ENCODE measurements around the gene AXIN1. TPM values are rescaled to one million over a fixed set of nuclear protein-coding genes. Genes with fewer than 3 reads are reported as not detected.
"Not testable (repeated sequence)": the region's sequence is repeated elsewhere in the genome, so short reads cannot be mapped to it uniquely, and the experiment has no call there.

Gene AXIN1
- total RNA-seq, 1 donor from 2014 or later = 31.5 TPM

DNA sequence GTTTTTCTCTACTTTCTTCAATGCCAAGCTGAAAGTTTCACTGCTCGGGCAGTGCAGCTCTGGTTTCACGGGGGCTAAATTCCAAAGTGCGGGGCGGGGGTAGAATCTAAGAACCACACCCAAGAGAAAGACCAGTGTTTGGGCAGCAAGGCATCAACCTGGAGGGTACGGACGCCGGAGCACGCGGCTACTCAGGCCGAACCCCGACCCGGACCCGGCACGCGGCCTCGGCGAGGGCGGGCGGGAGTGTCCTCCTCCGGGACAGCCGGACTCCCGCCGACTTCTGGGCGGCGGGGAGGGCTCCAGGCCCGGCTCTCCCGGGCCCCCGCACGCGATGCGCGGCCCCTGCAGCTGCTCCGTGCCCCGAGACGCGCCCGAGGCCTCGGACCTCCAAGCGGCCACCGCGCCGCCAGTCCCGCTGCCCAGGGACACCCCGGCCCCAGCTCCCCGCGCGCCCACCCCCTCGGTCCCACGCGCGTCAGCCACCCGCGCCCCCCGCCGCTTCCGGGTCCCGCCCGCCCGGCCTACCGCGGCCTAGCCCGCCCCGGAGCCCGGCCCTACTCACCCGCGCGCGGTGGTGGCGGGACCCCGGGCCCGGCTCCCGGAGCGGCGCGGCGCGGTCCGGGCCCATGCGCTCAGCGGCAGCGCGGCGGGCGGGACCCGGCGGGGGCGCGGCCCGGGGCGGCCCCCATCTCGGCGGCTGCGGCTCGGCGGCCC is 561 bp downstream of the AXIN1 start:
- peak overlapping the region; percentile 34 for H3K27ac Mint-ChIP-seq (ENCODE audit: unreplicated experiment)
- DNase-seq (ENCODE audit: extremely low spot score, unreplicated experiment) = peak; percentile 85
- peak overlapping the region; percentile 82 for H3K4me3 Mint-ChIP-seq (ENCODE audit: unreplicated experiment)
- H3K27me3 Mint-ChIP-seq (ENCODE audit: unreplicated experiment) = no peaks in the 10 kb centered on the region
- peaks cover 17% of the 10 kb centered on the region for H3K4me1 Mint-ChIP-seq (ENCODE audit: unreplicated experiment)
- peaks cover 7% of the 10 kb centered on the region for H3K36me3 Mint-ChIP-seq (ENCODE audit: unreplicated experiment)
- TF ChIP-seq, protein P1, sequence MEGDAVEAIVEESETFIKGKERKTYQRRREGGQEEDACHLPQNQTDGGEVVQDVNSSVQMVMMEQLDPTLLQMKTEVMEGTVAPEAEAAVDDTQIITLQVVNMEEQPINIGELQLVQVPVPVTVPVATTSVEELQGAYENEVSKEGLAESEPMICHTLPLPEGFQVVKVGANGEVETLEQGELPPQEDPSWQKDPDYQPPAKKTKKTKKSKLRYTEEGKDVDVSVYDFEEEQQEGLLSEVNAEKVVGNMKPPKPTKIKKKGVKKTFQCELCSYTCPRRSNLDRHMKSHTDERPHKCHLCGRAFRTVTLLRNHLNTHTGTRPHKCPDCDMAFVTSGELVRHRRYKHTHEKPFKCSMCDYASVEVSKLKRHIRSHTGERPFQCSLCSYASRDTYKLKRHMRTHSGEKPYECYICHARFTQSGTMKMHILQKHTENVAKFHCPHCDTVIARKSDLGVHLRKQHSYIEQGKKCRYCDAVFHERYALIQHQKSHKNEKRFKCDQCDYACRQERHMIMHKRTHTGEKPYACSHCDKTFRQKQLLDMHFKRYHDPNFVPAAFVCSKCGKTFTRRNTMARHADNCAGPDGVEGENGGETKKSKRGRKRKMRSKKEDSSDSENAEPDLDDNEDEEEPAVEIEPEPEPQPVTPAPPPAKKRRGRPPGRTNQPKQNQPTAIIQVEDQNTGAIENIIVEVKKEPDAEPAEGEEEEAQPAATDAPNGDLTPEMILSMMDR (IDR thresholded peaks at IDR 0.05) = no peak
- no peaks in the 10 kb centered on the region for H3K9me3 Mint-ChIP-seq (ENCODE audit: unreplicated experiment)

DNA sequence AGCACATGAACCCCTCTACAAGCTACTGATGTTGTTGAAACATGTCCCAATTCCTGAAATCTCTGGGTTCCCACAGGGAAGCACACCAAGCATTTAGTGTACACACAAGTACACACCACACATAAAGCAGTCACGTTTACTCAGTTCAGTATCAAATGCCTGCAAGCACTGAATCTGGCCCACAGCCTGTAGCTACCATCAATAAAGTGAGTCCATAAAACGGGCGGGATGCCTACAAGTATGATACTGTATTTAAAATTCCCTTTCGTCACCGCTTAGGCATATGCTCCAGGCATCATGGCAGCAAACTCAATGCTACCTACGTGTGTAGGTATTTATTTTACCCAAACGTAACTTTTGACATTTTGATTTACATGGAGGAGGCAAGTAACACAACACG is 2.3 kb downstream of the AXIN1 start:
- H3K4me3 Mint-ChIP-seq (ENCODE audit: unreplicated experiment) = peak overlapping the region; percentile 23
- peaks cover 21% of the 10 kb centered on the region for H3K4me1 Mint-ChIP-seq (ENCODE audit: unreplicated experiment)
- DNase-seq (ENCODE audit: extremely low spot score, unreplicated experiment) = no peak
- H3K9me3 Mint-ChIP-seq (ENCODE audit: unreplicated experiment) = no peaks in the 10 kb centered on the region
- no peaks in the 10 kb centered on the region for H3K27me3 Mint-ChIP-seq (ENCODE audit: unreplicated experiment)
- H3K36me3 Mint-ChIP-seq (ENCODE audit: unreplicated experiment) = peaks cover 15% of the 10 kb centered on the region
- no peak overlapping the region for H3K27ac Mint-ChIP-seq (ENCODE audit: unreplicated experiment)
- TF ChIP-seq, protein P1 (IDR thresholded peaks at IDR 0.05) = no peak

DNA sequence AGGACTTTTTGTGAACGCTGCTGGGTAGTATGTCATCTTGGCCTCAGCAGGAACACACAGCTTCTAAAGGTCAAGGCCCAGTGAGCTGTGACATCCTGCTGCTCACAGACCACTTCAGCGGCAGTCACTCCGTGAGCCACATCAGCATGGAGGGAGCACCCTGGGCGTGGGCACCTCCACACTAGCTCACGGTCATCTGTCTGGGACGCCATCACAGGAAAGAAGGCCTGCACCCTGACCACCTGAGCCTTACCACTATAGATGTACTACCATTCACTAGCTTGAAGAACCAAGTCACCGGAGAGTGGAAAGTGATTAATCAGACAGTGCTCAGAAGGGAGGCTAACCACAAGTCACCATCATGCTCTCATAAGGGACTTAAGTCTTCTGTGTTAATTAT is 3.3 kb downstream of the AXIN1 start:
- DNase-seq (ENCODE audit: extremely low spot score, unreplicated experiment) = no peak
- no peak overlapping the region for H3K27ac Mint-ChIP-seq (ENCODE audit: unreplicated experiment)
- H3K4me1 Mint-ChIP-seq (ENCODE audit: unreplicated experiment) = peaks cover 21% of the 10 kb centered on the region
- H3K27me3 Mint-ChIP-seq (ENCODE audit: unreplicated experiment) = no peaks in the 10 kb centered on the region
- peaks cover 15% of the 10 kb centered on the region for H3K36me3 Mint-ChIP-seq (ENCODE audit: unreplicated experiment)
- H3K9me3 Mint-ChIP-seq (ENCODE audit: unreplicated experiment) = no peaks in the 10 kb centered on the region
- no peak overlapping the region for H3K4me3 Mint-ChIP-seq (ENCODE audit: unreplicated experiment)
- TF ChIP-seq, protein P1 (IDR thresholded peaks at IDR 0.05) = no peak

GRCh38 chr16:348495-348894 is 4.0 kb downstream of the AXIN1 start:
- H3K4me3 Mint-ChIP-seq (ENCODE audit: unreplicated experiment); H3K9me3 Mint-ChIP-seq (ENCODE audit: unreplicated experiment); H3K27ac Mint-ChIP-seq (ENCODE audit: unreplicated experiment); H3K27me3 Mint-ChIP-seq (ENCODE audit: unreplicated experiment); DNase-seq (ENCODE audit: extremely low spot score, unreplicated experiment): not testable (repeated sequence)
- Mint-ChIP-seq H3K36me3 (ENCODE audit: unreplicated experiment) (peaks cover 15% of the 10 kb centered on the region), H3K4me1 (ENCODE audit: unreplicated experiment) (peaks cover 21% of the 10 kb centered on the region)

DNA sequence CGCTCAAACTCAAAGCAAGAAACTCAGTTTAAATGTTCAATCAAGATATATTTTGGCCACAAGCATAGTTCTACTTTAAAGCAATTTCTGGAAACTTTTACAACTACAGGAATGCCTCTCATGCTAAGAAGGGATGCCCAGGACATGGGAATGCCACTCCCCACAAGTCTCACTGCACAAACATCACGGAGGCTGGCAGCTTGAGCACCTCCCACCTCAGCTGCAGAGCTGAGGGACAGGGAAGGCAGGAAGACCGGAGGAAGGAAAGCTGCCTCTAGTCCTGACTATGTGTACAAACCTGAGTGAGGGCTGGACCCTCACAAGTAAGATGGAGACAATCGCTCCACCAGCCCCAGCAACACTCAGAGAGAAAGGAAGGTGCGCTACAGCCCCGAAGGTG is 5.3 kb downstream of the AXIN1 start:
- Mint-ChIP-seq H3K4me3 (ENCODE audit: unreplicated experiment) (no peak overlapping the region), H3K27ac (ENCODE audit: unreplicated experiment) (peak overlapping the region; percentile 1), H3K9me3 (ENCODE audit: unreplicated experiment) (no peaks in the 10 kb centered on the region), H3K36me3 (ENCODE audit: unreplicated experiment) (peaks cover 21% of the 10 kb centered on the region), H3K4me1 (ENCODE audit: unreplicated experiment) (peaks cover 26% of the 10 kb centered on the region), H3K27me3 (ENCODE audit: unreplicated experiment) (no peaks in the 10 kb centered on the region)
- TF ChIP-seq, protein P1 (IDR thresholded peaks at IDR 0.05) = no peak
- DNase-seq (ENCODE audit: extremely low spot score, unreplicated experiment) = no peak
